Measurements from ENCODE around the gene VAX1.

DNA sequence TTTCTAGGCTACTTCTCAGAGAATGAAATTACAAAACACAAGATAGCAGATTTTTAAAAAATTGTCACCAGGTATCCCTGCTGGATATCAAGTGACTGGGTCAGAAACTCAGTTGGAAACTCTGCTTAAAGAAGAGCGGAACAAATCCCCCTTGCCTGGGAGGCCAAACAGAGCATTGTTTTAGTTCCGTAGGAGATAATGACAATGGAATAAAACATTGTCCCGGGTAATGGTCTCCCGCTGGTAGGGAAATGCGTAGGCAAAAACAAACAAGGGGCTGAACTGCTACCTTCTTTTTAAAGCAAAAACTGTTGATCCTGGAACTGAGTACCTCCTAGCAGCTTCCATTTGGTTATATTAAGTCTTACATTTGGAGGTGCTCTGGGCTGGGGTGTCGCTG, 21.3 kb upstream of the VAX1 start:
- TF ChIP-seq SP1 (CRISPR knock-in tag; conservative IDR thresholded peaks at IDR 0.05) (0 out of 2 replicates have a peak, but pooled peaks have one; percentile 26), NFYB (CRISPR knock-in tag; conservative IDR thresholded peaks at IDR 0.05; ENCODE audit: low read depth) (no peak), CREM (CRISPR knock-in tag; IDR thresholded peaks at IDR 0.05) (0 out of 2 replicates have a peak, but pooled peaks have one; percentile 42), ELF4 (CRISPR knock-in tag; IDR thresholded peaks at IDR 0.05; ENCODE audit: low read depth) (no peak), RELA (CRISPR knock-in tag; IDR thresholded peaks at IDR 0.05; ENCODE audit: borderline replicate concordance) (no peak), ZNF416 (CRISPR knock-in tag; IDR thresholded peaks at IDR 0.05) (no peak), EMX1 (CRISPR knock-in tag; IDR thresholded peaks at IDR 0.05) (no peak), ESRRA (CRISPR knock-in tag; IDR thresholded peaks at IDR 0.05; ENCODE audit: borderline replicate concordance) (no peak)
- TF ChIP-seq, protein P1, sequence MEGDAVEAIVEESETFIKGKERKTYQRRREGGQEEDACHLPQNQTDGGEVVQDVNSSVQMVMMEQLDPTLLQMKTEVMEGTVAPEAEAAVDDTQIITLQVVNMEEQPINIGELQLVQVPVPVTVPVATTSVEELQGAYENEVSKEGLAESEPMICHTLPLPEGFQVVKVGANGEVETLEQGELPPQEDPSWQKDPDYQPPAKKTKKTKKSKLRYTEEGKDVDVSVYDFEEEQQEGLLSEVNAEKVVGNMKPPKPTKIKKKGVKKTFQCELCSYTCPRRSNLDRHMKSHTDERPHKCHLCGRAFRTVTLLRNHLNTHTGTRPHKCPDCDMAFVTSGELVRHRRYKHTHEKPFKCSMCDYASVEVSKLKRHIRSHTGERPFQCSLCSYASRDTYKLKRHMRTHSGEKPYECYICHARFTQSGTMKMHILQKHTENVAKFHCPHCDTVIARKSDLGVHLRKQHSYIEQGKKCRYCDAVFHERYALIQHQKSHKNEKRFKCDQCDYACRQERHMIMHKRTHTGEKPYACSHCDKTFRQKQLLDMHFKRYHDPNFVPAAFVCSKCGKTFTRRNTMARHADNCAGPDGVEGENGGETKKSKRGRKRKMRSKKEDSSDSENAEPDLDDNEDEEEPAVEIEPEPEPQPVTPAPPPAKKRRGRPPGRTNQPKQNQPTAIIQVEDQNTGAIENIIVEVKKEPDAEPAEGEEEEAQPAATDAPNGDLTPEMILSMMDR (IDR thresholded peaks at IDR 0.05), result no peak
- TF ChIP-seq, protein P2, sequence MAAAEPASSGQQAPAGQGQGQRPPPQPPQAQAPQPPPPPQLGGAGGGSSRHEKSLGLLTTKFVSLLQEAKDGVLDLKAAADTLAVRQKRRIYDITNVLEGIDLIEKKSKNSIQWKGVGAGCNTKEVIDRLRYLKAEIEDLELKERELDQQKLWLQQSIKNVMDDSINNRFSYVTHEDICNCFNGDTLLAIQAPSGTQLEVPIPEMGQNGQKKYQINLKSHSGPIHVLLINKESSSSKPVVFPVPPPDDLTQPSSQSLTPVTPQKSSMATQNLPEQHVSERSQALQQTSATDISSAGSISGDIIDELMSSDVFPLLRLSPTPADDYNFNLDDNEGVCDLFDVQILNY (CRISPR knock-in tag; IDR thresholded peaks at IDR 0.05), result no peak
- TF ChIP-seq, protein P3, sequence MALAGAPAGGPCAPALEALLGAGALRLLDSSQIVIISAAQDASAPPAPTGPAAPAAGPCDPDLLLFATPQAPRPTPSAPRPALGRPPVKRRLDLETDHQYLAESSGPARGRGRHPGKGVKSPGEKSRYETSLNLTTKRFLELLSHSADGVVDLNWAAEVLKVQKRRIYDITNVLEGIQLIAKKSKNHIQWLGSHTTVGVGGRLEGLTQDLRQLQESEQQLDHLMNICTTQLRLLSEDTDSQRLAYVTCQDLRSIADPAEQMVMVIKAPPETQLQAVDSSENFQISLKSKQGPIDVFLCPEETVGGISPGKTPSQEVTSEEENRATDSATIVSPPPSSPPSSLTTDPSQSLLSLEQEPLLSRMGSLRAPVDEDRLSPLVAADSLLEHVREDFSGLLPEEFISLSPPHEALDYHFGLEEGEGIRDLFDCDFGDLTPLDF (CRISPR knock-in tag; IDR thresholded peaks at IDR 0.05), result no peak
- TF ChIP-seq, protein P4, sequence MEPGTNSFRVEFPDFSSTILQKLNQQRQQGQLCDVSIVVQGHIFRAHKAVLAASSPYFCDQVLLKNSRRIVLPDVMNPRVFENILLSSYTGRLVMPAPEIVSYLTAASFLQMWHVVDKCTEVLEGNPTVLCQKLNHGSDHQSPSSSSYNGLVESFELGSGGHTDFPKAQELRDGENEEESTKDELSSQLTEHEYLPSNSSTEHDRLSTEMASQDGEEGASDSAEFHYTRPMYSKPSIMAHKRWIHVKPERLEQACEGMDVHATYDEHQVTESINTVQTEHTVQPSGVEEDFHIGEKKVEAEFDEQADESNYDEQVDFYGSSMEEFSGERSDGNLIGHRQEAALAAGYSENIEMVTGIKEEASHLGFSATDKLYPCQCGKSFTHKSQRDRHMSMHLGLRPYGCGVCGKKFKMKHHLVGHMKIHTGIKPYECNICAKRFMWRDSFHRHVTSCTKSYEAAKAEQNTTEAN (CRISPR knock-in tag; IDR thresholded peaks at IDR 0.05), result no peak
- TF ChIP-seq, protein P5, sequence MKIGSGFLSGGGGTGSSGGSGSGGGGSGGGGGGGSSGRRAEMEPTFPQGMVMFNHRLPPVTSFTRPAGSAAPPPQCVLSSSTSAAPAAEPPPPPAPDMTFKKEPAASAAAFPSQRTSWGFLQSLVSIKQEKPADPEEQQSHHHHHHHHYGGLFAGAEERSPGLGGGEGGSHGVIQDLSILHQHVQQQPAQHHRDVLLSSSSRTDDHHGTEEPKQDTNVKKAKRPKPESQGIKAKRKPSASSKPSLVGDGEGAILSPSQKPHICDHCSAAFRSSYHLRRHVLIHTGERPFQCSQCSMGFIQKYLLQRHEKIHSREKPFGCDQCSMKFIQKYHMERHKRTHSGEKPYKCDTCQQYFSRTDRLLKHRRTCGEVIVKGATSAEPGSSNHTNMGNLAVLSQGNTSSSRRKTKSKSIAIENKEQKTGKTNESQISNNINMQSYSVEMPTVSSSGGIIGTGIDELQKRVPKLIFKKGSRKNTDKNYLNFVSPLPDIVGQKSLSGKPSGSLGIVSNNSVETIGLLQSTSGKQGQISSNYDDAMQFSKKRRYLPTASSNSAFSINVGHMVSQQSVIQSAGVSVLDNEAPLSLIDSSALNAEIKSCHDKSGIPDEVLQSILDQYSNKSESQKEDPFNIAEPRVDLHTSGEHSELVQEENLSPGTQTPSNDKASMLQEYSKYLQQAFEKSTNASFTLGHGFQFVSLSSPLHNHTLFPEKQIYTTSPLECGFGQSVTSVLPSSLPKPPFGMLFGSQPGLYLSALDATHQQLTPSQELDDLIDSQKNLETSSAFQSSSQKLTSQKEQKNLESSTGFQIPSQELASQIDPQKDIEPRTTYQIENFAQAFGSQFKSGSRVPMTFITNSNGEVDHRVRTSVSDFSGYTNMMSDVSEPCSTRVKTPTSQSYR (CRISPR knock-in tag; IDR thresholded peaks at IDR 0.05), result no peak
- TF ChIP-seq, protein P6, sequence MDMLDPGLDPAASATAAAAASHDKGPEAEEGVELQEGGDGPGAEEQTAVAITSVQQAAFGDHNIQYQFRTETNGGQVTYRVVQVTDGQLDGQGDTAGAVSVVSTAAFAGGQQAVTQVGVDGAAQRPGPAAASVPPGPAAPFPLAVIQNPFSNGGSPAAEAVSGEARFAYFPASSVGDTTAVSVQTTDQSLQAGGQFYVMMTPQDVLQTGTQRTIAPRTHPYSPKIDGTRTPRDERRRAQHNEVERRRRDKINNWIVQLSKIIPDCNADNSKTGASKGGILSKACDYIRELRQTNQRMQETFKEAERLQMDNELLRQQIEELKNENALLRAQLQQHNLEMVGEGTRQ (CRISPR knock-in tag; IDR thresholded peaks at IDR 0.05), result no peak

Measured in WTC11 (cell line).